ENCODE results near the gene DEPDC1.
"Not testable (repeated sequence)": the region's sequence is repeated elsewhere in the genome, so short reads cannot be mapped to it uniquely, and the experiment has no call there.

DEPDC1 gene

DNA sequence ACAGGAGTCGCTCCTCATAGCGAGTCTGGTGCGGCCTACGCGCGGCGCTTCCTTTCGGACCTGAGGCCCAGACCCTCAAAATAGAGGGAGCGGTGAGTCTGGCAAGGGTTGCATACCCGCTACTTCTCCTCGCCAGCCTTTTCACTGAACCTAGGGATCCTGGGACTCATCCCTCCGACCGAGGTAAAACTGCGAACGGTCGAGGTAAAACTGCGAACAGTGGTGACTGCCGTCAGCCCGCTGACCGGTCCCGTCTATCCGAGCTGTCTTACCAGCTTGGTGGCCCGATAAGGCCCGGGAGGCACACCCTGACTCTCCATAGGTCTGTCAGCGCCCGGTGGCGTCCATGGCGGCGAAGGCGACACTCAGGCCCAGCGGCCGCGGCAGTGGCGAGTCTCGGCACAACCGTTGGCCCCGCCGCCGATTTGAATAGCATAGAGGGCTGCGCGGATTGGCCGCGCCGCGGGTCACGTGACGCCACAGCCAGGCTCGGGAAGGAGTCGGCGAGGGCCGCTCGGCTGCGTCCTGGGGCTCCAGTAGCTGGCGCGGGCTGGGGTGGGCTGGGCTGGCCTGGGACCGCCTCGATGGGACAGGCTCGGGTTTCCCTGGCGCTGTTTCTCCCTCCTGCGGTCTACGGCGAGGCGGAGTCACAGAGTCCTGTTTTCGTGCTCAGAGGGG, at the start of gene DEPDC1:
TSS of gene DEPDC1 (minus strand) at position 403 of the 678 bp plus-strand sequence. CDS start at position 320, 83 bp downstream.
- peak; percentile 64 for DNase-seq (ENCODE audit: low read depth)

- DNase-seq (ENCODE audit: low read depth): no peak
These were observed 47.8 kb upstream of the DEPDC1 start for GRCh38 chr1:68544651-68545050.

- no peak for DNase-seq (ENCODE audit: low read depth)
These were observed 45.7 kb upstream of the DEPDC1 start for GRCh38 chr1:68542586-68542985.

GRCh38 chr1:68538941-68539340, 42.1 kb upstream of the DEPDC1 start:
- DNase-seq (ENCODE audit: low read depth): no peak

DNA sequence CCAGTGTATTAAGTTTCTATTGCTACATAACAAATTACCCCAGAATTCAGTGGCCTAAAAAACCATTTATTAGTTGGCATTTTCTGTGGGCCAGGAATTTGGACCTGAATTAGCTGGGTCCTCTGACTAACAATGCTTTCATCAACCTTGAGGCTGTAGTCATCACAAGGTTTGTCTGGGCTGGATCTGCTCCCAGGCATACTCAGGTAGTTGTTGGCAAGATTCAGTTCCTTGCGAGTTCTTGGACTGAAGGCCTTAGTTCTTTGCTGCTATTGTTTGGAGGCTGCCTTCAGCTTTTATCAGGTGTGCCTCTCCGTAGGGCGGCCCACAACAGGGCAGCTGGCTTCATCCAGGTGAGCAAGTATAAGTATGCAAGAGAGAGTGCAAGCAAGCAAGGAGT, 31.4 kb upstream of the DEPDC1 start:
- DNase-seq (ENCODE audit: low read depth): no peak

DNA sequence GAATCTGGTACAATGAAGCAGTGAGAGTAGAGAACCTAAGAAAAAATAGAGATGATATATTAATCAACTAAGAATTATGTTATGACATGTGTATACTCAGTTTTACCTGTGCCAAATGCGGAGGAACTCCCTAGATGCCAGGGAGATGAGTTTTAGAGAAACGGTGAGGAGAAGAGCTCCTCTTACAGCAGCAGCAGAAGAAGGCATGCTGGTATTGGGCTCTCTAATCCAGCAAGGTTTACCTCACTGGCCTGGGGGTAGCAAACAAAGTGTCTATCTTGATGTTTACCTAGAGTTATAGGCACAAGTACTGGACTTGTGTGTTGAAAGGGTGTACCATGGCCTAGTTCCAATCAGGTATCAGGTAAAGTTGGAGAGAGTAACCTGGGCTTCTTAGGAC, 28.9 kb upstream of the DEPDC1 start:
- DNase-seq (ENCODE audit: low read depth): no peak

DNA sequence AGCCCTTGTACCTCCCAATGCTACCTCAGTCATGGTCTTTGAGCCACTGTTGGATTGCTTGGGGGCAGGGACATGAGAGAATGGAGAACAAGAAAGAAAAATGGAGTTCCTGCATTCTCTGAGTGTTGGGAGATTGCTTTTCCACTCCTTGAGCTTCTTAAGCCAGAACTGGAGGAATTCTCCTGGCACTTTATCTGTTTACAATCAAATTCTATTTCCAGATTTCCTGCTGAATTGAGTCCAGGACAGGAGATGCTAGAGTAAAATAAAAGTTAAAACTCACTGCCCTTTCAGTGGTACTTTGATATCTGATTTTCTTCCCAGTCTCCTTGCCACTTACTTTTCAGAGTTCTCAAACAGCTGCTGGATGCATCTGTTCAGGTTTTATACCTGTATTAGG, 24.4 kb upstream of the DEPDC1 start:
- no peak for DNase-seq (ENCODE audit: low read depth)

- no peak for DNase-seq (ENCODE audit: low read depth)
These were observed 19.2 kb upstream of the DEPDC1 start for GRCh38 chr1:68516066-68516465.

DNA sequence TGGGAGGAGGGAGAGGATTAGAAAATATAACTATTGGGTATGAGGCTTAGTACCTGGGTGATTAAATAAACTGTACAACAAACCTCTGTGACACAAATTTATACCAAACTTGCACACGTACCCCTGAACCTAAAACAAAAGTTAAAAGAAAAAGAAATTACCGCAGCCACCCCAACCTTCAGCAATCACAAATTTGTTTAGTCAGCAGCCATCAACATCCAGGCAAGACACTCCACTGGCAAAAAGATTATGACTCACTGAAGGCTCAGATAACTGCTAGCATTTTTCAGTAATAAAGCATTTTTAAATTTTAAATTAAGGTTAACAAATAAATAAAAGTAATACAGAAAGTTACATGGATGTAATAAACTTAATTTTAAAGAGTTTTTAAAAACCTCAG, 14.4 kb upstream of the DEPDC1 start:
- no peak for DNase-seq (ENCODE audit: low read depth)

DNA sequence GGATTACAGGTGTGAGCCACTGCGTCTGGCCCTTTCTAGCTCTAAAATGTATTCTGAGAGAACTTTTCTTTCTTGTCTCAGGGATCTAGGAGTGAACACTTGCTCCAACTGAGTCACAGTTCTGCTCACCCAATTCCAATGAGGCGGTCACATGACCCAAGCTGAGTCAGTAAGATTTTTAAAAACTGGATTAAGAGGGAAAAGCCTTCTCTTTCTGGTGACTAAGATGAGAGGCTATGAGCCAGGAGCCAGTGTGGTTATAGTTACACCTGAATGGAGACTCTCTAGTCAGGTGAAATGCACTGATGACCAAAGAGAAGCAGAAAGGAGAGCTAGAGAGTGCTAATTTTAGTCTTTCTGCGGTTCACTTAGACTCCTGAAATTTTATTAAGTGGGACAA, 9.5 kb upstream of the DEPDC1 start:
- DNase-seq (ENCODE audit: low read depth): no peak

GRCh38 chr1:68503085-68503484, 6.2 kb upstream of the DEPDC1 start:
- no peak for DNase-seq (ENCODE audit: low read depth)

DNA sequence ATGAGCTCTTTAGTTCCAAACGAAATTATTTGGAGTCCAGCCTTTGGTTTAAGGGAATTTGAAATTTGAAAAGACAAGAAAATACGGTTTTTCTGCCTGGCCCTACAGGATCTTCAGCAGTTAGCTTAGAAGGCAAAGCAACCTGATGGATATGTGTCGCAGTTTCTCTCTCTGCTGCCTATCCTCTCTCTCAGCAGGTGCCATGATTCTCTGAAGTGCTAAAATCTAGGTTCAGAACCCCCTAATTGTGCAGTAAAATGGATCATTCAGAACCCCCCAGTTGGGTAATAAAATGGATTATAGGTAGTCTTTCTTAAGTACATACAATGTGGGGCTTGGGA, 446 bp upstream of the DEPDC1 start:
- no peak for DNase-seq (ENCODE audit: low read depth)

GRCh38 chr1:68495968-68496679, 758 bp downstream of the DEPDC1 start:
- no peak for DNase-seq (ENCODE audit: low read depth)

GRCh38 chr1:68495532-68495931, 1.4 kb downstream of the DEPDC1 start:
- no peak for DNase-seq (ENCODE audit: low read depth)

GRCh38 chr1:68493193-68493592, 3.7 kb downstream of the DEPDC1 start:
- DNase-seq (ENCODE audit: low read depth): no peak

- not testable (repeated sequence) for DNase-seq (ENCODE audit: low read depth)
These were observed 4.6 kb downstream of the DEPDC1 start for GRCh38 chr1:68492255-68492654.

DNA sequence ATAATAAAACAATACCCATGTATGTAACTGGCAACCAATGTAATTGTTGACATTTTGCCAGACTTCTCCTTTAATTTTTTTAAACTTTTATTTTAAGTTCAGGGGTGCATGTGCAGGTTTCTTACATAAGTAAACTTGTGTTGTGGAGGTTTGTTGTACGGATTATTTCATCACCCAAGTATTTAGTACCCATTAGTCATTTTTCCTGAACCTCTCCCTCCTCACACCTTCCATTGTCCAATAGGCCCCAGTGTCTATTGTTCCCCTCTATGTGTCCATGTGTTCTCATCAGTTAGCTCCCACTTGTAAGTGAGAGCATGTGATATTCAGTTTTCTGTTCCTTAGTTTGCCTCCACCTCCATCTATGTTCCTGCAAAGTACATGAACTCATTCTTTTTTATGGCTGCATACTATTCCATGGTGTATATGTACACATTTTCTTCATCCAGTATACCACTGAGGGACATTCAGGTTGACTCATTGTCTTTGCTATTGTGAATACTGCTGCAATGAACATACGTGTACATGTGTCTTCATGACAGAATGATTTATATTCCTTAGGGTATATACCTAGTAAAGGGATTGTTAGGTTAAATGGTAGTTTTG, 6.7 kb downstream of the DEPDC1 start:
- DNase-seq (ENCODE audit: low read depth): no peak

DNA sequence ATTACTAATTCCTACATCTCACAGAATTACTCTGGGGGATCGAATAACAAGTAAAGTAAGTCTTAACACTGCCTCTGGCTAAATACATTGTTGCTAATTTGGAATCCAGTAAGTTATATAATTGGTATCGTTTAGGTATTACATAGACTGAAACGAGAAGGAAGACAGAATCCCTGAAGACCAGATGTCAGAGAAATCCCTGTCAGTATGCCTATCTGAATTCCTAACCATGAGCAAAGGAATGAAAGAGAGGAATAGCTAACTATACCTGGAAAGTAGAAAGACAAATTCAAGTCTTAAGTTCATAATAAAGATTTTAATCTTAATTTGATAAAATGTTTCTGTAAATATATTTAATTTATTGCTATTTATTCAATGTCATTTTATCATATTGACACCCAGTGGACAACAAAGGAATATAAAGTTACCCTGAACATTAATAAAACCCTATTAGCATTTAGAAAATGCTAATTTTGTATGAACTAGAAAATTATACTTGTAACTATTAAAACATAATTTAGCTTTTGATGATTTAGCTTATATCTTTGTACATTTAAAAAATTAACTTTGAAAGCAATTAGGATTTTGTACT, 11.4 kb downstream of the DEPDC1 start:
- DNase-seq (ENCODE audit: low read depth): no peak

GRCh38 chr1:68484618-68485017, 12.3 kb downstream of the DEPDC1 start:
- no peak for DNase-seq (ENCODE audit: low read depth)

- DNase-seq (ENCODE audit: low read depth): no peak
These were observed 15.8 kb downstream of the DEPDC1 start for GRCh38 chr1:68481041-68481440.

GRCh38 chr1:68479501-68479900, 17.4 kb downstream of the DEPDC1 start:
- DNase-seq (ENCODE audit: low read depth): no peak

GRCh38 chr1:68478662-68479061, 18.2 kb downstream of the DEPDC1 start:
- no peak for DNase-seq (ENCODE audit: low read depth)

- DNase-seq (ENCODE audit: low read depth): not testable (repeated sequence)
These were observed 20.3 kb downstream of the DEPDC1 start for GRCh38 chr1:68476626-68477025.

Measured in activated T-cell treated with anti-CD3 and anti-CD28 coated beads for 24 hours (primary cell).